HL-60 (cell line): ENCODE data around the gene TSPAN13.

Experiments used
- DNase-seq, 2 experiments: peaks; one replicate each; pipeline ENCODE4 v3.0.0-alpha.2; 2010 to 2020; ENCODE audit warnings: low read depth in 1 of 2, low spot score in 1 of 2
- H3K27ac ChIP-seq: fragments of 250-450 bp; sonication (Bioruptor Pico); replicated peaks from 2 replicates; pipeline ENCODE4 v1.5.1; 2020; ENCODE audit warnings: mild to moderate bottlenecking, moderate library complexity
- H3K27me3 ChIP-seq: fragments of 250-450 bp; sonication (Bioruptor Pico); 2 replicates; pipeline ENCODE4 v1.5.1; 2021; ENCODE audit warnings: mild to moderate bottlenecking, moderate library complexity; ENCODE audit not compliant: insufficient read depth, poor library complexity, severe bottlenecking
- H3K4me3 ChIP-seq: replicated peaks from 2 replicates; pipeline ENCODE4 v1.5.1; 2011; ENCODE audit warnings: mild to moderate bottlenecking, control low read depth, low read length; ENCODE audit not compliant: insufficient read depth
- CTCF ChIP-seq: IDR thresholded peaks from one replicate; pipeline ENCODE4 v1.5.1; 2011; ENCODE audit warnings: low read length, control low read depth, inconsistent platforms; ENCODE audit not compliant: insufficient read depth
- GABPA ChIP-seq: IDR thresholded peaks from 2 replicates; pipeline ENCODE4 v1.6.1; 2012; ENCODE audit warnings: low read depth
- POLR2AphosphoS5 ChIP-seq: IDR thresholded peaks from 2 replicates; pipeline ENCODE4 v1.6.1; 2012; ENCODE audit warnings: low read depth
- REST ChIP-seq: IDR thresholded peaks from 2 replicates; pipeline ENCODE4 v1.6.1; 2012; ENCODE audit warnings: low read depth; ENCODE audit not compliant: insufficient replicate concordance
- SPI1 ChIP-seq: IDR thresholded peaks from 2 replicates; pipeline ENCODE4 v1.6.1; 2012; ENCODE audit warnings: low read depth, mild to moderate bottlenecking, borderline replicate concordance

Gene TSPAN13

DNA sequence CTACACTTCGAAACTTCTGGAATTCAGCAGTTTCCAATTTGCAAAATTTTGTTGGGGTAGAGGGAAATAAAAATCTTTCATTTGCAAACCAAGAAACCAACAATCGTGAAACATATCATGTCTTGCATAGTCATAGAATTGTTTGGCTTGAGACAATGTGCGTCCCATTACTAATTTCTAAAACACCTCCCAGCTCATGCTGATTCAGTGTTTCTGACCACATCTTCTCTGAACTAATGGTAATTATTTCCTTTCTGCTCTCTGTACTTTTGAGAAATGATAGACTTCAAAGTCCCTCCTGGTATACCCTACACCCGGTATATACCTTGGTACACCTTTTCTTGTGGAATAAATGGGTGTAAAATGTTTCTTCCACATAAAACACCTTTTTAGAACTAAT is 41.8 kb upstream of the TSPAN13 start:
- no peak for DNase-seq
- TF ChIP-seq SPI1 (no peak), CTCF (no peak), POLR2AphosphoS5 (no peak), REST (no peak), GABPA (no peak)
- H3K27ac ChIP-seq = no peak overlapping the region

GRCh38 chr7:16712916-16713315 is 40.6 kb upstream of the TSPAN13 start:
- no peak overlapping the region for H3K4me3 ChIP-seq
- no peaks in the 10 kb centered on the region for H3K27me3 ChIP-seq
- no peak overlapping the region for H3K27ac ChIP-seq
- TF ChIP-seq GABPA = no peak
- no peak for TF ChIP-seq POLR2AphosphoS5
- TF ChIP-seq CTCF = no peak
- TF ChIP-seq REST = no peak
- TF ChIP-seq SPI1 = no peak
- DNase-seq = no peak

More for the DNA sequence above, 41.8 kb upstream of the TSPAN13 start:
- Histone ChIP-seq H3K27me3 (no peaks in the 10 kb centered on the region), H3K4me3 (no peak overlapping the region)

GRCh38 chr7:16715928-16716327 is 37.6 kb upstream of the TSPAN13 start:
- H3K27ac ChIP-seq = no peak overlapping the region
- no peak for DNase-seq
- no peaks in the 10 kb centered on the region for H3K27me3 ChIP-seq

More at GRCh38 chr7:16715928-16716327, 37.6 kb upstream of the TSPAN13 start:
- TF ChIP-seq SPI1 = no peak
- TF ChIP-seq REST = no peak
- no peak for TF ChIP-seq POLR2AphosphoS5
- TF ChIP-seq GABPA = no peak
- no peak for TF ChIP-seq CTCF
- no peak overlapping the region for H3K4me3 ChIP-seq
